Ovary (tissue), 3 donors: ENCODE results near the gene PFDN1.

ENCODE experiments used
- POLR2A ChIP-seq: fragments of 450-650 bp; IDR thresholded peaks from one replicate; pipeline ENCODE4 v1.6.1; 2017; ENCODE audit warnings: antibody characterized with exemption, mild to moderate bottlenecking, moderate library complexity
- TF ChIP-seq, protein P1 (sequence below), 3 donors: fragments of 450-650 bp in 2 of 3; fragments of 200-600 bp in 1 of 3; IDR thresholded peaks; one replicate each; pipeline versions ENCODE4 v1.5.1 to v1.8.0; 2016 to 2022; ENCODE audit warnings: antibody characterized with exemption in 3 of 3, mild to moderate bottlenecking in 1 of 3
- donor health status: DM: no; HTN: no; CAD: no.

- TF ChIP-seq, protein P1, sequence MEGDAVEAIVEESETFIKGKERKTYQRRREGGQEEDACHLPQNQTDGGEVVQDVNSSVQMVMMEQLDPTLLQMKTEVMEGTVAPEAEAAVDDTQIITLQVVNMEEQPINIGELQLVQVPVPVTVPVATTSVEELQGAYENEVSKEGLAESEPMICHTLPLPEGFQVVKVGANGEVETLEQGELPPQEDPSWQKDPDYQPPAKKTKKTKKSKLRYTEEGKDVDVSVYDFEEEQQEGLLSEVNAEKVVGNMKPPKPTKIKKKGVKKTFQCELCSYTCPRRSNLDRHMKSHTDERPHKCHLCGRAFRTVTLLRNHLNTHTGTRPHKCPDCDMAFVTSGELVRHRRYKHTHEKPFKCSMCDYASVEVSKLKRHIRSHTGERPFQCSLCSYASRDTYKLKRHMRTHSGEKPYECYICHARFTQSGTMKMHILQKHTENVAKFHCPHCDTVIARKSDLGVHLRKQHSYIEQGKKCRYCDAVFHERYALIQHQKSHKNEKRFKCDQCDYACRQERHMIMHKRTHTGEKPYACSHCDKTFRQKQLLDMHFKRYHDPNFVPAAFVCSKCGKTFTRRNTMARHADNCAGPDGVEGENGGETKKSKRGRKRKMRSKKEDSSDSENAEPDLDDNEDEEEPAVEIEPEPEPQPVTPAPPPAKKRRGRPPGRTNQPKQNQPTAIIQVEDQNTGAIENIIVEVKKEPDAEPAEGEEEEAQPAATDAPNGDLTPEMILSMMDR (IDR thresholded peaks at IDR 0.05): no peak
- no peak for TF ChIP-seq POLR2A
Measured at GRCh38 chr5:140246378-140247122, 56.4 kb downstream of the PFDN1 start.
